K562 (cell line): ENCODE results near the gene PDGFRA. TPM values are rescaled to one million over a fixed set of nuclear protein-coding genes. Genes with fewer than 3 reads are reported as not detected.
A peak's percentile ranks its signal among the peaks of the same experiment; 100 is the strongest.
"Not testable (repeated sequence)": the region's sequence is repeated elsewhere in the genome, so short reads cannot be mapped to it uniquely, and the experiment has no call there.

Experiments
- ATAC-seq: fragments of 200-7000 bp; cut with Tn5 transposase; 3 replicates; pipeline ENCODE4 v1.9.1; 2020; ENCODE audit warnings: moderate library complexity
- BruUV-seq: library from RNA; stranded (reverse); fragments of 400-500 nt; replicated peaks from 2 replicates; lab custom pipeline; 2021; lab: Mats Ljungman, UMichigan
- CTCF ChIA-PET: fragments of 300-600 bp; formaldehyde crosslinking; extraction: SDS; loops from one replicate; lab custom pipeline; 2021; ENCODE audit warnings: low intra/inter-chr PET ratio; lab: Yijun Ruan, JAX
- POLR2A ChIA-PET: fragments of 300-600, 350-650 bp; sonication (Branson Sonifier 250); formaldehyde crosslinking; extraction: SDS; loops from one replicate; lab custom pipeline; 2021; ENCODE audit warnings: antibody characterized with exemption, inconsistent platforms; lab: Yijun Ruan, JAX
- DNase-seq, 4 experiments: peaks; one replicate each; pipeline versions ENCODE4 v3.0.0 to v3.0.0-alpha.2; 2011 to 2018; ENCODE audit warnings: low spot score in 3 of 4, mixed read lengths in 3 of 4; ENCODE audit errors: extremely low read depth in 1 of 4
- FAIRE-seq: peaks from 2 replicates; lab custom pipeline; 2011; peaks lifted over from hg19 to GRCh38; lab: Jason Lieb, UNC
- H2AFZ ChIP-seq: 2 replicates; pipeline ENCODE4 v1.6.0; 2011; ENCODE audit warnings: low read depth, low read length, control low read depth, inconsistent platforms
- H3K27ac ChIP-seq: fragments of 200-600 bp; 3 replicates; pipeline ENCODE4 v1.8.0; 2011; ENCODE audit warnings: low read depth, mild to moderate bottlenecking, control low read depth, inconsistent platforms, low read length, moderate library complexity, mixed read lengths; ENCODE audit errors: extremely low read depth
- H3K27me3 ChIP-seq, 2 experiments: fragments of 300-600 bp in 1 of 2; 2 replicates in 1 of 2; 3 replicates in 1 of 2; pipeline versions ENCODE4 v1.6.0 to v1.8.0; 2011; ENCODE audit warnings: inconsistent platforms in 2 of 2, low read length in 2 of 2, mild to moderate bottlenecking in 1 of 2, mixed read lengths in 1 of 2, moderate library complexity in 1 of 2; ENCODE audit not compliant: control insufficient read depth in 2 of 2, insufficient read depth in 2 of 2
- H3K36me3 ChIP-seq: fragments of 300-600 bp; 3 replicates; pipeline ENCODE4 v1.8.0; 2011; ENCODE audit warnings: mild to moderate bottlenecking, low read length, inconsistent platforms; ENCODE audit not compliant: control insufficient read depth, insufficient read depth
- H3K4me1 ChIP-seq, 2 experiments: fragments of 200-600 bp in 1 of 2; replicated peaks in 1 of 2; 2 replicates in 1 of 2; 3 replicates in 1 of 2; pipeline versions ENCODE4 v1.5.1 to v1.8.0; 2011; ENCODE audit warnings: inconsistent platforms in 2 of 2, low read length in 2 of 2, mild to moderate bottlenecking in 1 of 2, mixed read lengths in 1 of 2, moderate library complexity in 1 of 2; ENCODE audit not compliant: control insufficient read depth in 2 of 2, insufficient read depth in 2 of 2
- H3K4me2 ChIP-seq: 2 replicates; pipeline ENCODE4 v1.6.1; 2011; ENCODE audit warnings: low read length, control low read depth, inconsistent platforms, mixed read lengths; ENCODE audit not compliant: insufficient read depth
- H3K4me3 ChIP-seq: fragments of 200-600 bp; sonication (generic), shearing (Covaris generic); 2 replicates; pipeline ENCODE4 v1.5.1; 2016; ENCODE audit warnings: control low read depth, inconsistent platforms
- H3K79me2 ChIP-seq: fragments of 200-600 bp; 3 replicates; pipeline ENCODE4 v1.8.0; 2011; ENCODE audit warnings: low read length, inconsistent platforms; ENCODE audit not compliant: control insufficient read depth, insufficient read depth
- H3K9ac ChIP-seq, 2 experiments: 2 replicates each; pipeline versions ENCODE4 v1.6.0 to v1.6.1; 2011; ENCODE audit warnings: low read depth in 2 of 2, low read length in 2 of 2, control low read depth in 1 of 2, inconsistent platforms in 1 of 2, mild to moderate bottlenecking in 1 of 2, mixed read lengths in 1 of 2; ENCODE audit not compliant: insufficient read depth in 1 of 2
- H3K9me1 ChIP-seq: one replicate; pipeline ENCODE4 v1.6.0; 2011; ENCODE audit warnings: inconsistent platforms, mild to moderate bottlenecking, low read length, moderate library complexity; ENCODE audit not compliant: control insufficient read depth, insufficient read depth
- H3K9me3 ChIP-seq: replicated peaks from 2 replicates; pipeline ENCODE4 v1.5.1; 2011; ENCODE audit warnings: low read depth, low read length, inconsistent platforms; ENCODE audit not compliant: control insufficient read depth, insufficient read depth
- H4K20me1 ChIP-seq: replicated peaks from 2 replicates; pipeline ENCODE4 v1.6.1; 2011; ENCODE audit warnings: low read length, inconsistent platforms, mixed read lengths; ENCODE audit not compliant: control insufficient read depth, insufficient read depth
- NEUROD1 ChIP-seq: fragments of 150-350 bp; IDR thresholded peaks from 2 replicates; pipeline ENCODE4 v1.6.1; 2014; ENCODE audit warnings: borderline replicate concordance, low read length, low read depth; ENCODE audit not compliant: partially characterized antibody
- THRB ChIP-seq: fragments of 450-650 bp; formaldehyde crosslinking; conservative IDR thresholded peaks from 2 replicates; pipeline ENCODE4 v1.4.0; 2022; ENCODE audit warnings: mild to moderate bottlenecking, missing genetic modification characterization
- XRCC4 ChIP-seq: IDR thresholded peaks from one replicate; pipeline ENCODE4 v1.6.1; 2011; ENCODE audit not compliant: insufficient read depth, insufficient read length; ENCODE audit errors: extremely low read depth
- ZBTB9 ChIP-seq: fragments of 450-650 bp; formaldehyde crosslinking; IDR thresholded peaks from 2 replicates; pipeline ENCODE4 v1.4.0; 2020; ENCODE audit warnings: mild to moderate bottlenecking, moderate library complexity
- ZNF431 ChIP-seq: sonication (generic); formaldehyde crosslinking; IDR thresholded peaks from 2 replicates; pipeline ENCODE4 v1.8.0; 2022; ENCODE audit warnings: mild to moderate bottlenecking, missing genetic modification reagents
- in situ Hi-C: fragments of 300-500 bp; cut with MboI; formaldehyde crosslinking; loops from 4 replicates; pipeline ENCODE4 v1.15.0; 2018; ENCODE audit warnings: inconsistent platforms, mixed read lengths
- intact Hi-C: fragments of 100-400 bp; cut with micrococcal nuclease; formaldehyde crosslinking; loops from 2 replicates; pipeline ENCODE4 v1.14.2; 2022
- polyA plus RNA-seq, 8 experiments: library from polyadenylated mRNA; depleted of rRNA in 4 of 8; stranded (reverse) in 5 of 8; unstranded in 3 of 8; fragments of >200 nt; fragmentation: Nextera tagmentation in 2 of 8; fragmentation: Illumina TruSeq in 1 of 8; extraction: Ambion mirVana in 2 of 8; extraction: Trizol in 1 of 8; gene quantifications; 2 replicates each; pipeline versions ENCODE4 v1.2.1 to v1.2.3, GENCODE V29; 2011 to 2014; ENCODE audit warnings: inconsistent platforms in 1 of 8, missing spikeins in 1 of 8
- total RNA-seq, 7 experiments: library from RNA; depleted of rRNA in 6 of 7; stranded (reverse); fragments of >200 nt in 6 of 7; fragmentation: Illumina TruSeq in 2 of 7; extraction: Trizol in 2 of 7; gene quantifications; 2 replicates each; pipeline versions ENCODE4 v1.2.1 to v1.2.3, GENCODE V29; 2011 to 2021; ENCODE audit warnings: low replicate concordance in 1 of 7
- TF ChIP-seq, protein P1 (sequence below): sonication (generic); formaldehyde crosslinking; IDR thresholded peaks from 2 replicates; pipeline ENCODE4 v1.8.1; 2022; ENCODE audit warnings: missing genetic modification reagents
- TF ChIP-seq, protein P2 (sequence below): IDR thresholded peaks from 2 replicates; pipeline ENCODE4 v1.6.1; 2016; ENCODE audit warnings: missing genetic modification characterization, missing compliant biosample characterization

PDGFRA gene
- total and polyA plus RNA-seq, 9 of the 15 experiments (the other 6 are each of a cell fraction or from before 2014, with no cell fraction given): 0.40 TPM; not detected in 8

DNA sequence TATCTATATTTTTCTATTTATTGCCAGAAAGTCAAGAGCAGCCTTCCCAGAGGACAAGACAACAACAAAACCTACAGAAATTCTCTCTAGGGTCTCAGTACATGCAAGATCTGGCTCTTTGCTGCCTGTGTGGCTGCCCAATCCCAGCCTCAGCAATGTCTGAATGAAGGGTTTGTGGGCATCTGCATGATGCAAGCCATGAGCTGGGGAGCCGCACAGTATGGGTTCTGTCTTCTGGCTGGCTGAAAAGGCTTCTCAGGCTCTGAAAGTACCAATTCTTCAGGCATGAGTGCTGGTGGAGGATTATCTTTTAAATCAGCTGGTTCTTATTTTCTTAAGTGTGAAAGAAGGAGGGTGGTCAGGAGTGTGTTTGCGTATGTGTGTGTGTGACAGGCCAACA, 104.6 kb downstream of the PDGFRA start (continued):
- TF ChIP-seq ZBTB9 (CRISPR knock-in tag) (no peak), ZNF431 (CRISPR knock-in tag) (no peak), XRCC4 (no peak), NEUROD1 (no peak)
- TF ChIP-seq, protein P1, sequence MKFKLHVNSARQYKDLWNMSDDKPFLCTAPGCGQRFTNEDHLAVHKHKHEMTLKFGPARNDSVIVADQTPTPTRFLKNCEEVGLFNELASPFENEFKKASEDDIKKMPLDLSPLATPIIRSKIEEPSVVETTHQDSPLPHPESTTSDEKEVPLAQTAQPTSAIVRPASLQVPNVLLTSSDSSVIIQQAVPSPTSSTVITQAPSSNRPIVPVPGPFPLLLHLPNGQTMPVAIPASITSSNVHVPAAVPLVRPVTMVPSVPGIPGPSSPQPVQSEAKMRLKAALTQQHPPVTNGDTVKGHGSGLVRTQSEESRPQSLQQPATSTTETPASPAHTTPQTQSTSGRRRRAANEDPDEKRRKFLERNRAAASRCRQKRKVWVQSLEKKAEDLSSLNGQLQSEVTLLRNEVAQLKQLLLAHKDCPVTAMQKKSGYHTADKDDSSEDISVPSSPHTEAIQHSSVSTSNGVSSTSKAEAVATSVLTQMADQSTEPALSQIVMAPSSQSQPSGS (CRISPR knock-in tag): no peak
- TF ChIP-seq, all 486 proteins: peak for 0

DNA sequence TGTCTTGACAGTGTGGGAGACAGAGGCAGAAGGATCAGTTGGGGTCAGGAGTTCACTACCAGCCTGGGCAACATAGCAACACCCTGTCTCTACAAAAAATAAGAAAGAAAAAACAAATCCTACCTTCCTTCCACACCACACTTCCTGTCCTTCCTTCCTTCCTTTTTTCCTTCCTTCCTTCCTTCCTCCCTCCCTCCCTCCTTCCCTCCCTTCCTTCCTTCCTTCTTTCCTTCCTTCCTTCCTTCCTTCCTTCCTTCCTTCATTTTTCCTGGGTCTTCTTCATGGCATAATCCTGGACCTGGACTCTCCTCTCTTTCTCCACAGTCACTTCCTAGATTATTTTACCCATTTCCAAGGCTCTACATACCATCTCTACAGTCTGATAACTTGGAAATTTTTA, 105.7 kb downstream of the PDGFRA start:
- ATAC-seq, H2AFZ ChIP-seq, CTCF ChIA-PET, BruUV-seq, POLR2A ChIA-PET, H3K9me3 ChIP-seq, H3K4me2 ChIP-seq, FAIRE-seq, H3K4me1 ChIP-seq, intact Hi-C loops, in situ Hi-C loops, H4K20me1 ChIP-seq, H3K36me3 ChIP-seq, H3K27me3 ChIP-seq, H3K79me2 ChIP-seq, H3K9me1 ChIP-seq, H3K27ac ChIP-seq, H3K4me3 ChIP-seq, H3K9ac ChIP-seq, DNase-seq: not testable (repeated sequence)
- TF ChIP-seq, protein P2, sequence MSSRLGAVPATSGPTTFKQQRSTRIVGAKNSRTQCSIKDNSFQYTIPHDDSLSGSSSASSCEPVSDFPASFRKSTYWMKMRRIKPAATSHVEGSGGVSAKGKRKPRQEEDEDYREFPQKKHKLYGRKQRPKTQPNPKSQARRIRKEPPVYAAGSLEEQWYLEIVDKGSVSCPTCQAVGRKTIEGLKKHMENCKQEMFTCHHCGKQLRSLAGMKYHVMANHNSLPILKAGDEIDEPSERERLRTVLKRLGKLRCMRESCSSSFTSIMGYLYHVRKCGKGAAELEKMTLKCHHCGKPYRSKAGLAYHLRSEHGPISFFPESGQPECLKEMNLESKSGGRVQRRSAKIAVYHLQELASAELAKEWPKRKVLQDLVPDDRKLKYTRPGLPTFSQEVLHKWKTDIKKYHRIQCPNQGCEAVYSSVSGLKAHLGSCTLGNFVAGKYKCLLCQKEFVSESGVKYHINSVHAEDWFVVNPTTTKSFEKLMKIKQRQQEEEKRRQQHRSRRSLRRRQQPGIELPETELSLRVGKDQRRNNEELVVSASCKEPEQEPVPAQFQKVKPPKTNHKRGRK (tag): peak; percentile 59
- peak; percentile 55; the same call in 1 of the 2 replicates for TF ChIP-seq THRB (CRISPR knock-in tag)
